Activated T-helper 17 cell treated with anti-CD3 and anti-CD28 coated beads, Interleukin-2, amount 50 U/mL, for 72 hours (primary cell): ENCODE measurements around the gene PARK7. TPM values are rescaled to one million over a fixed set of nuclear protein-coding genes. Genes with fewer than 3 reads are reported as not detected.
"Not testable (repeated sequence)": the region's sequence is repeated elsewhere in the genome, so short reads cannot be mapped to it uniquely, and the experiment has no call there.

ENCODE experiments used
- ATAC-seq: fragments of 150-1000 bp; cut with Tn5 transposase; replicated peaks from 2 replicates; pipeline ENCODE4 v1.10.0; 2021; ENCODE audit warnings: mild to moderate bottlenecking, moderate library complexity
- H3K27ac Mint-ChIP-seq: one replicate; pipeline ENCODE4 v1.8.0; 2022; ENCODE audit warnings: mixed read lengths
- H3K27me3 Mint-ChIP-seq: one replicate; pipeline ENCODE4 v1.8.0; 2022; ENCODE audit warnings: mixed read lengths
- H3K36me3 Mint-ChIP-seq: one replicate; pipeline ENCODE4 v1.8.0; 2022; ENCODE audit warnings: low read depth, mild to moderate bottlenecking, mixed read lengths
- H3K4me1 Mint-ChIP-seq: one replicate; pipeline ENCODE4 v1.8.0; 2022; ENCODE audit warnings: mixed read lengths
- H3K4me3 Mint-ChIP-seq: one replicate; pipeline ENCODE4 v1.8.0; 2022; ENCODE audit warnings: mild to moderate bottlenecking, mixed read lengths
- H3K9me3 Mint-ChIP-seq: one replicate; pipeline ENCODE4 v1.8.0; 2022; ENCODE audit warnings: mixed read lengths
- total RNA-seq, 2 donors: library from RNA; stranded (reverse); gene quantifications; one replicate each; pipeline ENCODE4 v1.2.3, GENCODE V29; 2022

PARK7 gene
- total RNA-seq, 2 donors from 2014 or later = 262 to 416 TPM

DNA sequence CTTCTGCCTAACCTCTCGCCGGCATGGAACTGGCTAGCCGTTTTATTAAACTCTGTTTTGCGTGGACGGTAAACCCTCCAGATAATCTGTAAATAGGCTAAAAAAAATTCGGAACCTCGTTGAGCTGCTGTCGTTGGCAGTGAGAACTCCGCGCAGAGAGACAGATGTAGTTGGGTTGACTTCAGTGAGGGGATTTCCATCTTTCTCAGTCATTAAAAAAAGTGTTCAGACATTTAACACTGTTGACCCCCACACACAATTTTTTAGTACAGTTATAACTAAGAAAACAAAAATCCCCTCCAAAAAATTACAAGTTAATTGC is 464 bp downstream of the PARK7 start:
- ATAC-seq = peak; percentile 28
- no peaks in the 10 kb centered on the region for H3K27me3 Mint-ChIP-seq
- peaks cover 28% of the 10 kb centered on the region for H3K4me1 Mint-ChIP-seq
- peak overlapping the region; percentile 96 for H3K4me3 Mint-ChIP-seq
- peaks cover 61% of the 10 kb centered on the region for H3K36me3 Mint-ChIP-seq
- H3K27ac Mint-ChIP-seq = peak overlapping the region; percentile 95
- H3K9me3 Mint-ChIP-seq = no peaks in the 10 kb centered on the region

GRCh38 chr1:7962636-7963377 is 1.3 kb downstream of the PARK7 start:
- peak overlapping the region; percentile 96 for H3K4me3 Mint-ChIP-seq
- no peak for ATAC-seq
- peak overlapping the region; percentile 95 for H3K27ac Mint-ChIP-seq
- no peaks in the 10 kb centered on the region for H3K27me3 Mint-ChIP-seq
- peaks cover 29% of the 10 kb centered on the region for H3K4me1 Mint-ChIP-seq
- no peaks in the 10 kb centered on the region for H3K9me3 Mint-ChIP-seq
- peaks cover 70% of the 10 kb centered on the region for H3K36me3 Mint-ChIP-seq

GRCh38 chr1:7963378-7963730 is 1.8 kb downstream of the PARK7 start:
- ATAC-seq, H3K27me3 Mint-ChIP-seq, H3K9me3 Mint-ChIP-seq: not testable (repeated sequence)
- Mint-ChIP-seq H3K36me3 (peaks cover 72% of the 10 kb centered on the region), H3K27ac (peak overlapping the region; percentile 95), H3K4me1 (peaks cover 29% of the 10 kb centered on the region), H3K4me3 (peak overlapping the region; percentile 96)

DNA sequence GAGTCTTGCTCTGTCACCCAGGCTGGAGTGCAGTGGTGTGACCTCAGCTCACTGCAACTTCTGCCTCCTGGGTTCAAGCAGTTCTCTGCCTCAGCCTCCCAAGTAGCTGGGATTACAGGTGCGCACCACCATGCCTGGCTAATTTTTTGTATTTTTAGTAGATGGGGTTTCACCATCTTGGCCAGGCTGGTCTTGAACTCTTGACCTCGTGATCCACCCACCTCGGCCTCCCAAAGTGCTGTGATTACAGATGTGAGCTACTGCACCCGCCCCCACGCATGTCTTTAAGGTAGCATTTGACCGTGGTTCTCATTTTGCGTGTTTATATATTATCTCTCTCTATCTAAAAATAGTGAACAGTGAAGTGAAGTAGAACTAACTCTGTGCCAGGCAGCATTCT is 2.3 kb downstream of the PARK7 start:
- peaks cover 77% of the 10 kb centered on the region for H3K36me3 Mint-ChIP-seq
- not testable (repeated sequence) for H3K9me3 Mint-ChIP-seq, ATAC-seq, H3K27me3 Mint-ChIP-seq
- peak overlapping the region; percentile 96 for H3K4me3 Mint-ChIP-seq
- H3K4me1 Mint-ChIP-seq = peaks cover 28% of the 10 kb centered on the region
- H3K27ac Mint-ChIP-seq = peak overlapping the region; percentile 82

DNA sequence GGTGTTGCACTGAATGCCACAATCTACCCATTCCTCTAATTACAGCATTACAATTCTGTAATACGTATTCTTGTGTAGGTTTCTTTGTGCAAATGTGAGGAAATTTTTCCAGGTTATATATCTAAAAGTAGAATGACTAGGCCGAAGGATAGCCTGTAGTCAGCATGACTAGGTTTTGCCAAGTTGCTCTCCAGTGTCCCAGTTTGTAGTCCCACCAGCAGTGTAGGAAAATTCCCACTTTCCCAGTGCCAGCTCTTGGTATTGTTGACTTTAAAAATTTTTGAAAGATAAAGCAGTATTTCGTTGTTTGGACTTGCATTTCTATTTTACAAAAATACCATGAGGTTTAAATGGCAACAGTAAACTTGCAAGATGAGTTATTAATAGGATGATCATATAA is 3.0 kb downstream of the PARK7 start:
- peaks cover 83% of the 10 kb centered on the region for H3K36me3 Mint-ChIP-seq
- no peak for ATAC-seq
- peak overlapping the region; percentile 82 for H3K27ac Mint-ChIP-seq
- H3K9me3 Mint-ChIP-seq = no peaks in the 10 kb centered on the region
- peak overlapping the region; percentile 96 for H3K4me3 Mint-ChIP-seq
- no peaks in the 10 kb centered on the region for H3K27me3 Mint-ChIP-seq
- peaks cover 22% of the 10 kb centered on the region for H3K4me1 Mint-ChIP-seq

GRCh38 chr1:7967196-7967595 is 5.7 kb downstream of the PARK7 start:
- Mint-ChIP-seq H3K4me1 (peaks cover 15% of the 10 kb centered on the region), H3K36me3 (peaks cover 97% of the 10 kb centered on the region)

GRCh38 chr1:7967651-7968050 is 6.1 kb downstream of the PARK7 start:
- Mint-ChIP-seq H3K4me3 (no peak overlapping the region), H3K27ac (no peak overlapping the region), H3K4me1 (peaks cover 15% of the 10 kb centered on the region), H3K27me3 (no peaks in the 10 kb centered on the region), H3K36me3 (peaks cover 97% of the 10 kb centered on the region), H3K9me3 (no peaks in the 10 kb centered on the region)
- no peak for ATAC-seq

More at GRCh38 chr1:7967196-7967595, 5.7 kb downstream of the PARK7 start:
- ATAC-seq = no peak
- Mint-ChIP-seq H3K27me3 (no peaks in the 10 kb centered on the region), H3K27ac (peak overlapping the region; percentile 71), H3K4me3 (peak overlapping the region; percentile 18), H3K9me3 (no peaks in the 10 kb centered on the region)

GRCh38 chr1:7970246-7970645 is 8.7 kb downstream of the PARK7 start:
- Mint-ChIP-seq H3K4me1 (peaks cover 12% of the 10 kb centered on the region), H3K4me3 (no peak overlapping the region), H3K9me3 (no peaks in the 10 kb centered on the region), H3K36me3 (peaks cover 97% of the 10 kb centered on the region), H3K27ac (no peak overlapping the region), H3K27me3 (no peaks in the 10 kb centered on the region)
- ATAC-seq = no peak

- Mint-ChIP-seq H3K36me3 (peaks cover 96% of the 10 kb centered on the region), H3K9me3 (no peaks in the 10 kb centered on the region), H3K27me3 (no peaks in the 10 kb centered on the region)
These were observed 9.5 kb downstream of the PARK7 start for GRCh38 chr1:7971024-7971423.

DNA sequence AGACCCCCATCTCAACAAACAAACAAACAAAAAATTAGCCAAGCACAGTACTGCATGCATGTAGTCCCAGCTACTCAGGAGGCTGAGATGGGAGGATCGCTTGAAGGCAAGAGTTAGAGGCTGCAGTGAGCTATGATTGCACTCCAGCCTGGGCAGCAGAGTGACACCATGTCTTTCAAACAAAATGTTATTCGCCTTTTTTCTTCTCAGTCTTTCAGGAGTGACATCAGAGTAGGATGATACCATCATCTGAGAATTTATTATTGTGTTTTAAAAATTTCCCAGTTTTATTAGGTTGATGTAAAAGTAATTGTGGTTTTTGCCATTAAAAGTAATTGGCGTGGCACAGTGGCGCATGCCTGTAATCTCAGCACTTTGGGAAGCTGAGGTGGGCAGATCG is 10.8 kb downstream of the PARK7 start:
- ATAC-seq = no peak
- Mint-ChIP-seq H3K27ac (no peak overlapping the region), H3K4me1 (peaks cover 2% of the 10 kb centered on the region), H3K9me3 (no peaks in the 10 kb centered on the region), H3K36me3 (peaks cover 96% of the 10 kb centered on the region), H3K27me3 (no peaks in the 10 kb centered on the region), H3K4me3 (no peak overlapping the region)

More at GRCh38 chr1:7971024-7971423, 9.5 kb downstream of the PARK7 start:
- H3K4me1 Mint-ChIP-seq = peaks cover 10% of the 10 kb centered on the region
- no peak overlapping the region for H3K4me3 Mint-ChIP-seq
- no peak for ATAC-seq
- H3K27ac Mint-ChIP-seq = no peak overlapping the region

DNA sequence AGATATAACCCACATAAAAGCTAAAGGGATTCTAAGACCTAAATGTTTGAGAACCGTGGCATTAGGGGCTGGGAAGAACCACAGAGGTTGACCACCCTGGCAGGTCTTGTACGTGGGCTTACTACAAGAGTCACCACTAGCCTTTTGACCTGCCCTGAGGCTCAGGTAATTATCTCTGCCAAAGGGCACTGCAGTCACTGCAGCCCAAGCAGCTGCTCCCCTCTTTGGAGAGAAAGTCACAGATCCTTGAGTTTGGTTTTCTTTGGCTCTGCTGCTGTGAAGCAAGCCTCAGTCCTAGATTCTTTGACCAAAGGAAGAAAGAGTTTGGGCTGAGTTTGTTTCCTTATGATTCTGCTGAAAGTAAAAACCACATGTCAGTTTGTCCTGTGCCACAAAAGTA is 11.6 kb downstream of the PARK7 start:
- no peaks in the 10 kb centered on the region for H3K27me3 Mint-ChIP-seq
- peaks cover 97% of the 10 kb centered on the region for H3K36me3 Mint-ChIP-seq
- no peak for ATAC-seq
- no peak overlapping the region for H3K4me3 Mint-ChIP-seq
- H3K9me3 Mint-ChIP-seq = no peaks in the 10 kb centered on the region
- no peaks in the 10 kb centered on the region for H3K4me1 Mint-ChIP-seq
- no peak overlapping the region for H3K27ac Mint-ChIP-seq

GRCh38 chr1:7975212-7975865 is 13.8 kb downstream of the PARK7 start:
- Mint-ChIP-seq H3K27ac (peak overlapping the region; percentile 51), H3K27me3 (no peaks in the 10 kb centered on the region), H3K9me3 (no peaks in the 10 kb centered on the region), H3K4me1 (no peaks in the 10 kb centered on the region), H3K4me3 (no peak overlapping the region), H3K36me3 (peaks cover 99% of the 10 kb centered on the region)
- ATAC-seq = peak; percentile 59

GRCh38 chr1:7980984-7981383 is 19.5 kb downstream of the PARK7 start:
- peaks cover 10% of the 10 kb centered on the region for H3K4me1 Mint-ChIP-seq
- no peak overlapping the region for H3K4me3 Mint-ChIP-seq
- H3K27ac Mint-ChIP-seq = no peak overlapping the region
- H3K27me3 Mint-ChIP-seq = no peaks in the 10 kb centered on the region
- H3K36me3 Mint-ChIP-seq = peaks cover 98% of the 10 kb centered on the region
- H3K9me3 Mint-ChIP-seq = no peaks in the 10 kb centered on the region
- ATAC-seq = no peak

DNA sequence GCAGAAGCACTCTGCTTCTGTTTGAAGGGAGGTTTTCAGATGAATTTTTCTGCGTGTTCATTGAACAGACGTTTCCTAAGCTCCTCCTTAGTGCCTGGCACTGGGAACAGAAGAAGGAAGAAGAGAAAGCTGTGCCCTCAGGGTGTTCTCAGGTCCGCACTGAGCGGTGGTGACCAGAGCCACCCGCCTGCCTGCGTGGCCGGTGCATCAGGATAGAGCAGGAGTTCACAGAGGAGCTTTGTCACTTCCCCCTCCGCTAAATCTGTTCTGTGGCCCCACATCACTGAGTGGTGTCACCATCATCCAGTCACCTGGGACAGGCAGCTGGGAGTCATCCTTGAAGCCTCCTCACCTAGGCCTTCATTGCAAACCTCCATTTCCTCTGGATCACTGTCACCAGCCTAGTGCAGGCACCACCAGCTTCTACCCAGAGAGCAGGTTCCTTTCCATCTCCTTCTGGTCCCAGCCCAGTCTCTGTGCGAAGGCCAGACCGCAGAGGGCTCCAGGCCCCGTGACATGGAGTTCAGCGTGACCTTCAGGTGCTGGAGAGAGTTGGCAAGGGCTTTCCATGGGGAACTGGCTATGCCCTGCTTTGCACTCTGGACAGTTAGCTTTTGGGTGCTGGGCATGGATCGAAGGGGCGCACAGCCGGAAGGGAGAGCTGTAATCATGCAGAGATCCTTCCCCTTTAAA is 21.7 kb downstream of the PARK7 start:
- Mint-ChIP-seq H3K36me3 (peaks cover 95% of the 10 kb centered on the region), H3K4me3 (no peak overlapping the region), H3K27me3 (no peaks in the 10 kb centered on the region), H3K9me3 (no peaks in the 10 kb centered on the region), H3K27ac (no peak overlapping the region), H3K4me1 (peaks cover 16% of the 10 kb centered on the region)
- no peak for ATAC-seq

GRCh38 chr1:7984811-7985210 is 23.3 kb downstream of the PARK7 start:
- no peak for ATAC-seq
- H3K36me3 Mint-ChIP-seq = peaks cover 88% of the 10 kb centered on the region
- no peaks in the 10 kb centered on the region for H3K27me3 Mint-ChIP-seq
- peaks cover 17% of the 10 kb centered on the region for H3K4me1 Mint-ChIP-seq
- H3K9me3 Mint-ChIP-seq = no peaks in the 10 kb centered on the region
- no peak overlapping the region for H3K27ac Mint-ChIP-seq
- H3K4me3 Mint-ChIP-seq = no peak overlapping the region
